HepG2 (cell line): ENCODE results near the gene RASGRF1.

Experiments
- NR2F2 ChIP-seq: IDR thresholded peaks from 2 replicates; pipeline ENCODE4 v1.6.1; 2012; ENCODE audit warnings: low read depth, inconsistent platforms, borderline replicate concordance
- PATZ1 ChIP-seq: sonication (generic); formaldehyde crosslinking; IDR thresholded peaks from 2 replicates; pipeline ENCODE4 v1.4.0; 2020; ENCODE audit warnings: missing genetic modification reagents
- SMC3 ChIP-seq: IDR thresholded peaks from 2 replicates; pipeline ENCODE4 v1.6.1; 2011; ENCODE audit warnings: low read length, improper control_type of control experiment
- TBX3 ChIP-seq: fragments of 450-650 bp; IDR thresholded peaks from 2 replicates; pipeline ENCODE4 v1.6.1; 2017; ENCODE audit warnings: antibody characterized with exemption, mild to moderate bottlenecking, inconsistent platforms, borderline replicate concordance
- ZNF143 ChIP-seq: sonication (generic); formaldehyde crosslinking; IDR thresholded peaks from 2 replicates; pipeline ENCODE4 v1.4.0; 2020; ENCODE audit warnings: missing genetic modification reagents
- ZSCAN5A ChIP-seq: sonication (generic); formaldehyde crosslinking; IDR thresholded peaks from 2 replicates; pipeline ENCODE4 v1.8.0; 2022; ENCODE audit warnings: mild to moderate bottlenecking, missing genetic modification reagents, borderline replicate concordance
- TF ChIP-seq, protein P1 (sequence below): sonication (generic); formaldehyde crosslinking; IDR thresholded peaks from 2 replicates; pipeline ENCODE4 v1.5.0; 2020; ENCODE audit warnings: mild to moderate bottlenecking, missing genetic modification reagents, moderate library complexity
- TF ChIP-seq, protein P2 (sequence below): sonication (generic); formaldehyde crosslinking; IDR thresholded peaks from 2 replicates; pipeline ENCODE4 v1.4.0; 2020; ENCODE audit warnings: missing genetic modification reagents
- TF ChIP-seq, protein P3 (sequence below), 2 experiments: sonication (generic) in 1 of 2; formaldehyde crosslinking in 1 of 2; IDR thresholded peaks; 2 replicates each; pipeline versions ENCODE4 v1.5.1 to v1.6.1; 2011 to 2020; ENCODE audit warnings: borderline replicate concordance in 1 of 2, low read depth in 1 of 2, low read length in 1 of 2, mild to moderate bottlenecking in 1 of 2, missing genetic modification reagents in 1 of 2, moderate library complexity in 1 of 2
- TF ChIP-seq, protein P4 (sequence below): sonication (generic); formaldehyde crosslinking; IDR thresholded peaks from 2 replicates; pipeline ENCODE4 v1.4.0; 2020; ENCODE audit warnings: missing genetic modification reagents

- TF ChIP-seq NR2F2 (no peak), ZNF143 (CRISPR knock-in tag) (no peak), TBX3 (no peak), ZSCAN5A (CRISPR knock-in tag) (no peak), SMC3 (no peak), PATZ1 (no peak)
- TF ChIP-seq, protein P1, sequence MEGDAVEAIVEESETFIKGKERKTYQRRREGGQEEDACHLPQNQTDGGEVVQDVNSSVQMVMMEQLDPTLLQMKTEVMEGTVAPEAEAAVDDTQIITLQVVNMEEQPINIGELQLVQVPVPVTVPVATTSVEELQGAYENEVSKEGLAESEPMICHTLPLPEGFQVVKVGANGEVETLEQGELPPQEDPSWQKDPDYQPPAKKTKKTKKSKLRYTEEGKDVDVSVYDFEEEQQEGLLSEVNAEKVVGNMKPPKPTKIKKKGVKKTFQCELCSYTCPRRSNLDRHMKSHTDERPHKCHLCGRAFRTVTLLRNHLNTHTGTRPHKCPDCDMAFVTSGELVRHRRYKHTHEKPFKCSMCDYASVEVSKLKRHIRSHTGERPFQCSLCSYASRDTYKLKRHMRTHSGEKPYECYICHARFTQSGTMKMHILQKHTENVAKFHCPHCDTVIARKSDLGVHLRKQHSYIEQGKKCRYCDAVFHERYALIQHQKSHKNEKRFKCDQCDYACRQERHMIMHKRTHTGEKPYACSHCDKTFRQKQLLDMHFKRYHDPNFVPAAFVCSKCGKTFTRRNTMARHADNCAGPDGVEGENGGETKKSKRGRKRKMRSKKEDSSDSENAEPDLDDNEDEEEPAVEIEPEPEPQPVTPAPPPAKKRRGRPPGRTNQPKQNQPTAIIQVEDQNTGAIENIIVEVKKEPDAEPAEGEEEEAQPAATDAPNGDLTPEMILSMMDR (CRISPR knock-in tag): no peak
- TF ChIP-seq, protein P2, sequence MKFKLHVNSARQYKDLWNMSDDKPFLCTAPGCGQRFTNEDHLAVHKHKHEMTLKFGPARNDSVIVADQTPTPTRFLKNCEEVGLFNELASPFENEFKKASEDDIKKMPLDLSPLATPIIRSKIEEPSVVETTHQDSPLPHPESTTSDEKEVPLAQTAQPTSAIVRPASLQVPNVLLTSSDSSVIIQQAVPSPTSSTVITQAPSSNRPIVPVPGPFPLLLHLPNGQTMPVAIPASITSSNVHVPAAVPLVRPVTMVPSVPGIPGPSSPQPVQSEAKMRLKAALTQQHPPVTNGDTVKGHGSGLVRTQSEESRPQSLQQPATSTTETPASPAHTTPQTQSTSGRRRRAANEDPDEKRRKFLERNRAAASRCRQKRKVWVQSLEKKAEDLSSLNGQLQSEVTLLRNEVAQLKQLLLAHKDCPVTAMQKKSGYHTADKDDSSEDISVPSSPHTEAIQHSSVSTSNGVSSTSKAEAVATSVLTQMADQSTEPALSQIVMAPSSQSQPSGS: no peak
- TF ChIP-seq, protein P3, sequence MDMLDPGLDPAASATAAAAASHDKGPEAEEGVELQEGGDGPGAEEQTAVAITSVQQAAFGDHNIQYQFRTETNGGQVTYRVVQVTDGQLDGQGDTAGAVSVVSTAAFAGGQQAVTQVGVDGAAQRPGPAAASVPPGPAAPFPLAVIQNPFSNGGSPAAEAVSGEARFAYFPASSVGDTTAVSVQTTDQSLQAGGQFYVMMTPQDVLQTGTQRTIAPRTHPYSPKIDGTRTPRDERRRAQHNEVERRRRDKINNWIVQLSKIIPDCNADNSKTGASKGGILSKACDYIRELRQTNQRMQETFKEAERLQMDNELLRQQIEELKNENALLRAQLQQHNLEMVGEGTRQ (IDR thresholded peaks at IDR 0.05; ENCODE audit: low read depth, low read length): no peak
- TF ChIP-seq, protein P3 (CRISPR knock-in tag; IDR thresholded peaks at IDR 0.05; ENCODE audit: borderline replicate concordance): no peak
- TF ChIP-seq, protein P4, sequence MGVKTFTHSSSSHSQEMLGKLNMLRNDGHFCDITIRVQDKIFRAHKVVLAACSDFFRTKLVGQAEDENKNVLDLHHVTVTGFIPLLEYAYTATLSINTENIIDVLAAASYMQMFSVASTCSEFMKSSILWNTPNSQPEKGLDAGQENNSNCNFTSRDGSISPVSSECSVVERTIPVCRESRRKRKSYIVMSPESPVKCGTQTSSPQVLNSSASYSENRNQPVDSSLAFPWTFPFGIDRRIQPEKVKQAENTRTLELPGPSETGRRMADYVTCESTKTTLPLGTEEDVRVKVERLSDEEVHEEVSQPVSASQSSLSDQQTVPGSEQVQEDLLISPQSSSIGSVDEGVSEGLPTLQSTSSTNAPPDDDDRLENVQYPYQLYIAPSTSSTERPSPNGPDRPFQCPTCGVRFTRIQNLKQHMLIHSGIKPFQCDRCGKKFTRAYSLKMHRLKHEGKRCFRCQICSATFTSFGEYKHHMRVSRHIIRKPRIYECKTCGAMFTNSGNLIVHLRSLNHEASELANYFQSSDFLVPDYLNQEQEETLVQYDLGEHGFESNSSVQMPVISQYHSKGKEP: no peak
These were observed 177.6 kb downstream of the RASGRF1 start for GRCh38 chr15:78913012-78913411.
